ENCODE data around the gene ZBTB25. TPM values are rescaled to one million over a fixed set of nuclear protein-coding genes. Genes with fewer than 3 reads are reported as not detected.

Gene ZBTB25
- total RNA-seq, 4 donors from 2014 or later = 6.9 to 13.7 (median 10.4) TPM

DNA sequence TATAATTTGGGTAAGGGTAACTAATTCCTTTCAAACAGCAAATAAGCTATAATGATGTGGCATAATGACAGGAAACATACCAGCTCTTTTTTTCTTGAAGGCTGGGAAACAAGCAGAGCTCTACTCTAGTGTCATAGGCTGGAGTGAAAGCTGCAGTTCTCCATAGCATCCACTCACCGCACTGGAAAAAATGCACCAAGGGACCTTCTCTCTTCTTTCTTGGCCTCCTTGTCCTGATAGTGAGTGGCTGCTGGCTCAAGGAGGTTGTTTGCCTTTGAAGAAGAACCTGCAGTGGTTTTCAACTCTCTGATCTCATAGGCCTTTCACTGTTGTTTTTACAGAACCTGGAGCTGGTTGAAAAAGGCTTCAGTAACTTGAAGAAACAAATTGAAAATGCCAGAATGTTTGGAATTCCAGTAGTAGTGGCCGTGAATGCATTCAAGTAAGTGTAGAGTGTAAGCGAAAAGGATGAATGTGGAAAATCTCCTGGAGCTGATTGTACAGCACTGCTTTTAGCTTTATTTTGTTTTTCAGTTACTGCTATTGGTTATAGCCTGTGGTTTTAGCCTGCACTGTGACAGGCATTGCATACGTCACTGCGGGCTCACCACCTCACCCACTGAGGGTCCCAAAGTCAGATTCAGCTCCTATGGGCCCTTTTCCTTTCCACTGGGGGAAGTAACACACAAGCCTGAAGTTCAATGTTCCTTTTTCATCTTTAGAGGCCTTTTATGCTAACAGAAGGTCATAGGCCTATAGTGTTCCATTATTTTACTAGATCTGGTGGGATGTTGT lies 55.6 kb downstream of the ZBTB25 start:
- no peak for TF ChIP-seq POLR2A (IDR thresholded peaks at IDR 0.05)
- TF ChIP-seq, protein P1, sequence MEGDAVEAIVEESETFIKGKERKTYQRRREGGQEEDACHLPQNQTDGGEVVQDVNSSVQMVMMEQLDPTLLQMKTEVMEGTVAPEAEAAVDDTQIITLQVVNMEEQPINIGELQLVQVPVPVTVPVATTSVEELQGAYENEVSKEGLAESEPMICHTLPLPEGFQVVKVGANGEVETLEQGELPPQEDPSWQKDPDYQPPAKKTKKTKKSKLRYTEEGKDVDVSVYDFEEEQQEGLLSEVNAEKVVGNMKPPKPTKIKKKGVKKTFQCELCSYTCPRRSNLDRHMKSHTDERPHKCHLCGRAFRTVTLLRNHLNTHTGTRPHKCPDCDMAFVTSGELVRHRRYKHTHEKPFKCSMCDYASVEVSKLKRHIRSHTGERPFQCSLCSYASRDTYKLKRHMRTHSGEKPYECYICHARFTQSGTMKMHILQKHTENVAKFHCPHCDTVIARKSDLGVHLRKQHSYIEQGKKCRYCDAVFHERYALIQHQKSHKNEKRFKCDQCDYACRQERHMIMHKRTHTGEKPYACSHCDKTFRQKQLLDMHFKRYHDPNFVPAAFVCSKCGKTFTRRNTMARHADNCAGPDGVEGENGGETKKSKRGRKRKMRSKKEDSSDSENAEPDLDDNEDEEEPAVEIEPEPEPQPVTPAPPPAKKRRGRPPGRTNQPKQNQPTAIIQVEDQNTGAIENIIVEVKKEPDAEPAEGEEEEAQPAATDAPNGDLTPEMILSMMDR (IDR thresholded peaks at IDR 0.05 in 4 of 5, conservative IDR thresholded peaks at IDR 0.05 in 1 of 5) = no peak
- no peaks in the 10 kb centered on the region for H3K4me1 ChIP-seq
- in situ Hi-C loops (cut with MboI; ENCODE audit: low sequenced_read_pairs in 4 of 4) (loop anchor here in 1 of 4 donors (25.0 kb wide), 1 partner anchor 189 kb away; no protein-coding TSS in a partner anchor), intact Hi-C loops (cut with DNase I; ENCODE audit: low total_unique reads) (no loop called here)
- DNase-seq (no peak), ATAC-seq (no peak)
- H3K27me3 ChIP-seq = no peaks in the 10 kb centered on the region
- peaks cover 4 to 59% of the 10 kb centered on the region in 2 donors for H3K36me3 ChIP-seq
- no peak overlapping the region for H3K27ac ChIP-seq
- no peaks in the 10 kb centered on the region for H3K9me3 ChIP-seq
- H3K4me3 ChIP-seq = no peak overlapping the region

- Histone ChIP-seq H3K36me3 (peaks cover 3 to 62% of the 10 kb centered on the region in 2 donors), H3K4me1 (no peaks in the 10 kb centered on the region), H3K27ac (peak overlapping the region in 1 of 4 donors; percentile 1), H3K9me3 (no peaks in the 10 kb centered on the region), H3K27me3 (no peaks in the 10 kb centered on the region), H3K4me3 (no peak overlapping the region)
- DNase-seq = no peak
- TF ChIP-seq POLR2A (IDR thresholded peaks at IDR 0.05) = no peak
- TF ChIP-seq, protein P1 (IDR thresholded peaks at IDR 0.05 in 4 of 5, conservative IDR thresholded peaks at IDR 0.05 in 1 of 5) = no peak
- in situ Hi-C loops (cut with MboI; ENCODE audit: low sequenced_read_pairs in 4 of 4) (loop anchor here in 1 of 4 donors (25.0 kb wide), 1 partner anchor 192 kb away; no protein-coding TSS in a partner anchor), intact Hi-C loops (cut with DNase I; ENCODE audit: low total_unique reads) (no loop called here)
- no peak for ATAC-seq
Observed at GRCh38 chr14:64444984-64445845, 58.4 kb downstream of the ZBTB25 start.

DNA sequence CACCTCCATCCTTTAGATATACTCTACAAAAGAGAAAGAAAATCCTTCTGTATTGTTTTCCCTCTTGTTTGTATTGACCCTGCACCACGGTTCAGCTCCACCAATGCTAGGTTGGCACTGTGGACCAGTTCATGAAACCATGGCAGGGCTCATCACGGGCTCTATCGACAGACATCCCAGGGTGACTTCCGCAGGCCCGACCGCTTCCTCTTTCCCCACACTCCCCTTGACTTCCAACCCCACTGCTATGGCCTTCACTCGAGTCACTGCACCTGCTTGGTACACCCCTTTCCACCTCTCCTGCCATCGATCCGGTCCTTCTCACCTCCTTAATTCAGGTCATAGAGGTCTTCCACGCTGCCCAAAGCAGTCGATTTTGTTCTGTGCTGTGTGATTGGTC lies 59.5 kb downstream of the ZBTB25 start:
- Histone ChIP-seq H3K4me3 (no peak overlapping the region), H3K27me3 (no peaks in the 10 kb centered on the region), H3K4me1 (no peaks in the 10 kb centered on the region), H3K9me3 (no peaks in the 10 kb centered on the region), H3K36me3 (peaks cover 0 to 62% of the 10 kb centered on the region in 2 donors), H3K27ac (no peak overlapping the region)
- in situ Hi-C loops (cut with MboI; ENCODE audit: low sequenced_read_pairs in 4 of 4) = loop anchor here in 1 of 4 donors (25.0 kb wide), 1 partner anchor 193 kb away; no protein-coding TSS in a partner anchor
- TF ChIP-seq, protein P1 (IDR thresholded peaks at IDR 0.05 in 4 of 5, conservative IDR thresholded peaks at IDR 0.05 in 1 of 5) = no peak
- TF ChIP-seq POLR2A (IDR thresholded peaks at IDR 0.05) = no peak
- DNase-seq = no peak
- intact Hi-C loops (cut with DNase I; ENCODE audit: low total_unique reads) = no loop called here
- no peak for ATAC-seq

GRCh38 chr14:64442300-64442988 lies 61.2 kb downstream of the ZBTB25 start:
- H3K36me3 ChIP-seq = peaks cover 0 to 65% of the 10 kb centered on the region in 2 donors
- no peak for DNase-seq
- intact Hi-C loops (cut with DNase I; ENCODE audit: low total_unique reads) (no loop called here), in situ Hi-C loops (cut with MboI; ENCODE audit: low sequenced_read_pairs in 4 of 4) (loop anchor here in 1 of 4 donors (25.0 kb wide), 1 partner anchor 195 kb away; no protein-coding TSS in a partner anchor)
- H3K9me3 ChIP-seq = no peaks in the 10 kb centered on the region
- ATAC-seq = no peak
- H3K27me3 ChIP-seq = no peaks in the 10 kb centered on the region
- TF ChIP-seq, protein P1 (IDR thresholded peaks at IDR 0.05 in 4 of 5, conservative IDR thresholded peaks at IDR 0.05 in 1 of 5) = no peak
- TF ChIP-seq POLR2A (IDR thresholded peaks at IDR 0.05) = no peak
- no peak overlapping the region for H3K27ac ChIP-seq
- H3K4me1 ChIP-seq = no peaks in the 10 kb centered on the region
- H3K4me3 ChIP-seq = no peak overlapping the region
